Endothelial cell of umbilical vein (primary cell): ENCODE data around the gene TROAP. TPM values are rescaled to one million over a fixed set of nuclear protein-coding genes. Genes with fewer than 3 reads are reported as not detected.

Experiments
- BruUV-seq: library from RNA; stranded (reverse); fragments of 400-500 nt; replicated peaks from 2 replicates; lab custom pipeline; 2021; lab: Mats Ljungman, UMichigan
- CTCF ChIA-PET: fragments of 300-600, 350-600 bp; sonication (Branson Sonifier 250); formaldehyde crosslinking; loops from one replicate; lab custom pipeline; 2021; ENCODE audit warnings: antibody characterized with exemption, inconsistent platforms; lab: Charles Lee
- POLR2A ChIA-PET: fragments of 300-600, 350-600 bp; sonication (Branson Sonifier 250); formaldehyde crosslinking; loops from one replicate; lab custom pipeline; 2021; ENCODE audit warnings: antibody characterized with exemption, inconsistent platforms; lab: Charles Lee
- DNase-seq: peaks from one replicate; pipeline ENCODE4 v3.0.0-alpha.2; 2011; ENCODE audit warnings: low read depth, low spot score
- FAIRE-seq: peaks from 2 replicates; lab custom pipeline; 2011; peaks lifted over from hg19 to GRCh38; lab: Jason Lieb, UNC
- H2AFZ ChIP-seq: 2 replicates; pipeline ENCODE4 v1.6.0; 2012; ENCODE audit warnings: low read depth, low read length, control low read depth, inconsistent platforms
- H3K27ac ChIP-seq: 2 replicates; pipeline ENCODE4 v1.5.1; 2011; ENCODE audit warnings: low read depth, mild to moderate bottlenecking, control low read depth, low read length, moderate library complexity; ENCODE audit not compliant: insufficient read depth
- H3K27me3 ChIP-seq, 2 experiments: 2 replicates each; pipeline versions ENCODE4 v1.6.0 to v1.6.1; 2011; ENCODE audit warnings: low read length in 2 of 2, mixed read lengths in 1 of 2; ENCODE audit not compliant: control insufficient read depth in 2 of 2, insufficient read depth in 2 of 2
- H3K36me3 ChIP-seq, 2 experiments: 2 replicates in 1 of 2; 3 replicates in 1 of 2; pipeline ENCODE4 v1.5.1; 2011; ENCODE audit warnings: low read length in 2 of 2, mild to moderate bottlenecking in 1 of 2, moderate library complexity in 1 of 2; ENCODE audit not compliant: control insufficient read depth in 2 of 2, insufficient read depth in 2 of 2; ENCODE audit errors: extremely low read depth in 1 of 2
- H3K4me1 ChIP-seq: 3 replicates; pipeline ENCODE4 v1.5.1; 2011; ENCODE audit warnings: mild to moderate bottlenecking, low read length; ENCODE audit not compliant: control insufficient read depth, insufficient read depth; ENCODE audit errors: extremely low read depth
- H3K4me2 ChIP-seq: 2 replicates; pipeline ENCODE4 v1.6.1; 2011; ENCODE audit warnings: low read length, control low read depth, mixed read lengths; ENCODE audit not compliant: insufficient read depth
- H3K4me3 ChIP-seq, 3 experiments: fragments of 200-600 bp in 1 of 3; sonication (generic), shearing (Covaris generic) in 1 of 3; replicated peaks in 1 of 3; 2 replicates each; pipeline ENCODE4 v1.5.1; 2011 to 2016; ENCODE audit warnings: control low read depth in 3 of 3, low read length in 3 of 3, mild to moderate bottlenecking in 2 of 3, inconsistent platforms in 1 of 3, low read depth in 1 of 3, moderate library complexity in 1 of 3; ENCODE audit not compliant: insufficient read depth in 1 of 3
- H3K79me2 ChIP-seq: 2 replicates; pipeline ENCODE4 v1.6.0; 2012; ENCODE audit warnings: low read length, inconsistent platforms; ENCODE audit not compliant: control insufficient read depth, insufficient read depth
- H3K9ac ChIP-seq: replicated peaks from 2 replicates; pipeline ENCODE3; 2011; ENCODE audit warnings: low read length, control low read depth; ENCODE audit not compliant: insufficient read depth; ENCODE audit errors: extremely low read depth
- H3K9me1 ChIP-seq: replicated peaks from 3 replicates; pipeline ENCODE4 v1.6.0; 2011; ENCODE audit warnings: mild to moderate bottlenecking, low read length; ENCODE audit not compliant: control insufficient read depth, insufficient read depth; ENCODE audit errors: extremely low read depth
- H3K9me3 ChIP-seq: replicated peaks from 2 replicates; pipeline ENCODE4 v1.5.1; 2012; ENCODE audit warnings: low read length, inconsistent platforms; ENCODE audit not compliant: control insufficient read depth, insufficient read depth
- H4K20me1 ChIP-seq: replicated peaks from 2 replicates; pipeline ENCODE3; 2011; ENCODE audit warnings: mild to moderate bottlenecking, low read length; ENCODE audit not compliant: control insufficient read depth, insufficient read depth; ENCODE audit errors: extremely low read depth
- CTCF ChIP-seq, 2 donors: IDR thresholded peaks; 1 replicate in 1 of 2; 2 replicates in 1 of 2; pipeline ENCODE4 v1.5.1; 2011; ENCODE audit warnings: low read length in 2 of 2, mild to moderate bottlenecking in 2 of 2, moderate library complexity in 2 of 2, control low read depth in 1 of 2, inconsistent platforms in 1 of 2, low read depth in 1 of 2; ENCODE audit not compliant: insufficient read depth in 1 of 2; ENCODE audit errors: extremely low read depth in 1 of 2
- EZH2 ChIP-seq: IDR thresholded peaks from 2 replicates; pipeline ENCODE4 v1.6.1; 2012; ENCODE audit warnings: borderline replicate concordance, low read depth, mild to moderate bottlenecking, moderate library complexity, low read length, inconsistent platforms; ENCODE audit not compliant: severe bottlenecking
- FOS ChIP-seq: IDR thresholded peaks from 2 replicates; pipeline ENCODE4 v1.6.1; 2011; ENCODE audit warnings: mild to moderate bottlenecking, low read length, moderate library complexity, borderline replicate concordance; ENCODE audit not compliant: insufficient read depth
- GATA2 ChIP-seq: IDR thresholded peaks from 2 replicates; pipeline ENCODE4 v1.7.0; 2011; ENCODE audit warnings: low read depth, mild to moderate bottlenecking, moderate library complexity, mixed read lengths, low read length; ENCODE audit not compliant: insufficient read length, insufficient read depth
- JUN ChIP-seq: IDR thresholded peaks from 2 replicates; pipeline ENCODE4 v1.6.1; 2011; ENCODE audit warnings: borderline replicate concordance, low read depth; ENCODE audit not compliant: insufficient read length, insufficient read depth
- MAX ChIP-seq: IDR thresholded peaks from 2 replicates; pipeline ENCODE4 v1.6.1; 2011; ENCODE audit not compliant: insufficient read depth, insufficient read length
- MYC ChIP-seq: IDR thresholded peaks from one replicate; pipeline ENCODE4 v1.6.1; 2011; ENCODE audit warnings: mild to moderate bottlenecking, low read depth, low read length
- POLR2A ChIP-seq: IDR thresholded peaks from 2 replicates; pipeline ENCODE4 v1.6.1; 2012; ENCODE audit warnings: low read depth, mild to moderate bottlenecking, control low read depth, low read length
- POLR2AphosphoS5 ChIP-seq: IDR thresholded peaks from 2 replicates; pipeline ENCODE4 v1.6.1; 2012; ENCODE audit warnings: low read depth, mild to moderate bottlenecking, control low read depth, low read length, moderate library complexity; ENCODE audit not compliant: insufficient read depth
- dilution Hi-C: fragments of 300-500 bp; cut with MboI; formaldehyde crosslinking; loops from one replicate; pipeline ENCODE4 v1.15.0; 2019; ENCODE audit warnings: low sequenced_read_pairs; ENCODE audit not compliant: extremely low pct_ligation_motif_present
- intact Hi-C: fragments of 100-400 bp; cut with micrococcal nuclease; formaldehyde crosslinking; loops from one replicate; pipeline ENCODE4 v1.10.0; 2022
- polyA plus RNA-seq, 4 experiments: library from polyadenylated mRNA; depleted of rRNA in 3 of 4; stranded (reverse) in 3 of 4; unstranded in 1 of 4; fragments of >200 nt; gene quantifications; 2 replicates each; pipeline versions ENCODE4 v1.2.1 to v1.2.3, GENCODE V29; 2011 to 2012; ENCODE audit warnings: missing spikeins in 1 of 4
- total RNA-seq: library from RNA; stranded (reverse); gene quantifications from 2 replicates; pipeline ENCODE4 v1.2.3, GENCODE V29; 2021

The TROAP gene
- total and polyA plus RNA-seq, 2 donors (not counting 3 experiments of a cell fraction or from before 2014, with no cell fraction given) = 31.7 to 68.6 TPM

GRCh38 chr12:49292729-49293055 is 30.4 kb upstream of the TROAP start:
- Histone ChIP-seq H3K4me3 (no peak overlapping the region), H3K4me1 (peaks cover 3% of the 10 kb centered on the region), H3K27ac (no peak overlapping the region), H3K4me2 (no peak overlapping the region), H3K9me3 (no peaks in the 10 kb centered on the region), H2AFZ (no peak overlapping the region), H3K36me3 (no peaks in the 10 kb centered on the region), H3K27me3 (peaks cover 24 to 32% of the 10 kb centered on the region in 2 experiments), H4K20me1 (no peaks in the 10 kb centered on the region), H3K9ac (no peak overlapping the region), H3K79me2 (no peaks in the 10 kb centered on the region), H3K9me1 (no peaks in the 10 kb centered on the region)
- dilution Hi-C loops (no loop called here), intact Hi-C loops (no loop called here)
- ChIA-PET POLR2A (no interaction called here), CTCF (interaction anchor here (1.0 to 12.9 kb wide), 5 partner anchors 29 to 66 kb away, joined by 5 to 173 read pairs (median 15); partner anchors contain the start of gene DNAJC22)
- BruUV-seq = no TSS peak
- FAIRE-seq (peak; percentile 46), DNase-seq (no peak)
- TF ChIP-seq GATA2 (no peak), POLR2A (no peak), EZH2 (no peak), MYC (no peak), MAX (no peak), JUN (no peak), CTCF (IDR thresholded peaks at IDR 0.05; ENCODE audit: extremely low read depth in 1 of 2, insufficient read depth in 1 of 2, low read depth in 1 of 2, low read length in 2 of 2) (no peak), POLR2AphosphoS5 (no peak), FOS (no peak)
